NCI-H510A (cell line): Measurements from ENCODE around the gene DPH1.
A peak's percentile ranks its signal among the peaks of the same experiment; 100 is the strongest.

Source experiments
- DNase-seq: peaks from one replicate; lab custom pipeline; 2025; lab: John Stamatoyannopoulos, UW

The DPH1 gene

GRCh38 chr17:2027528-2028233 lies 2.3 kb upstream of the DPH1 start:
- no peak for DNase-seq

- no peak for DNase-seq
Measured at GRCh38 chr17:2028234-2028614, 1.7 kb upstream of the DPH1 start.

- DNase-seq: no peak
Measured at GRCh38 chr17:2028737-2029136, 1.2 kb upstream of the DPH1 start.

DNA sequence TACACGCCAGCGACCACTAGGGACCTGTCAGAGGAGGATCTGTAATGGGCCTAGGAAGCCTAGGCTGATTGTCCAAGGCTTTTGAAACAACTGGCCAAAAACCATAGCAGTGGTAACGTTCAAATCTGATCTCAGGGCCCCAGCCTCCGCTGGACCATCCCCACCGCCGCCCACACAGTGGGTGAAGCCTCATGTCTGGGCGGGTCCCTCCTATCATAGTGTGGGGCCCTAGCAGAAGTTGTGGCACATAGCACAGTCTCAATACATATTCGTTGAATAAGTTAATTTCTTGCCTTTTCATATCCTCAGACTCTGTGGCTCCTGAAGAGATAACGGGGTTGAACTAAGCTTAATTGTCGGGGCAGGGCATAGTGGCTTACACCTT lies 818 bp downstream of the DPH1 start:
- DNase-seq: no peak

DNA sequence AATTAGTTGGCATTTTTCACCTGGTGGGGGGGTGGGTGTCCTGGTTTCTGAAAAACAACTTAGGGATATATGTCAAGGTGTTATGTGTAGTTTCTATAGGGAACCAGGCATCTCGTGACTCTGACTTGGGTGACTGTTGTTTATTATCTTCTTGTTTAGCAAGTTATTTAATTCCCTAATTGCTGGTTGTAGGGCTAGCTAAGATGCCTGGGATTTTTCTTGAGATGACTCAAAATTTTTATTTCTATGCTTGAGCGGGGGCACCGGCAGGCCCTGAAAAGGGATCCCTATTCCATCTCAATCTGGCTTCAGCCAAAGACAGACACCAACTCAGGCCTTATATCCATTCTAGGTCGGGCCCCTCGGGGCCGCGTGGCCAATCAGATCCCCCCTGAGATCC lies 3.2 kb downstream of the DPH1 start:
- DNase-seq: no peak

GRCh38 chr17:2034157-2034556 lies 4.2 kb downstream of the DPH1 start:
- DNase-seq: no peak

DNA sequence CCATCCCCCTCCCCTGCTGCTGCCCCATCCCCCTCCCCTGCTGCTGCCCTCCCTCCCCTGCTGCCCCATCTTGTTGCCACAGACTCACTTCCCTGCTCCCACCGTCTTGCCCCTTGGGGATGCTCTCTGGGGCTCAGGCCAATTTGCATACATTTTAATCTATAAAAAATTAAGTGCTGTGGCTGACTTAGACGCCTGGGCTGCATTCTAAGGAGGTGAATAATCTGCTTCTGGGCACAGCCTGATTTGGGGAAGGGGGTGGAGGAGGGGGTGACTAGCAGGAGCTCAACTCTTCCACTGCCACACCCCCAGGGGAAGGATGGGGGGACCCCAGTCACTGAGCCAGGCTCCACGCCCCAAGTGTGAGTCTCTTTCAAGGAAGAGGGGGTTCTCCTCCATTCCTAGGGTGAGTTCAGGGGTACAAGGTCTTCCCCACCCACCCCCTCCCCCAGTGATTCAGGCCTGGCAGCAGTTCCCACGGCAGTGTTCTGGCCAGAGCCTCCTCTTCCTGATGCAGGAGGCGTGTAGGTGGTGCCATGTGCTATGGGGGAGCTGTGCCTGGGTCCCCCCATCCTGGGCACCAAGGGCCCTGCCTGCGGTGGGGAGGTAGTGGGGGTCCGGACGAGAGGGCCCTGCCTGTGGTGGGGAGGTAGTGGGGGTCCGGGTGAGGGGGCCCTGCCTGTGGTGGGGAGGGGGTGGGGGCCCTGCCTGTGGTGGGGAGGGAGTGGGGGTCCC lies 5.0 kb downstream of the DPH1 start:
- no peak for DNase-seq

GRCh38 chr17:2035541-2036488 lies 5.9 kb downstream of the DPH1 start:
- no peak for DNase-seq

- no peak for DNase-seq
Measured at GRCh38 chr17:2037155-2037554, 7.2 kb downstream of the DPH1 start.

DNA sequence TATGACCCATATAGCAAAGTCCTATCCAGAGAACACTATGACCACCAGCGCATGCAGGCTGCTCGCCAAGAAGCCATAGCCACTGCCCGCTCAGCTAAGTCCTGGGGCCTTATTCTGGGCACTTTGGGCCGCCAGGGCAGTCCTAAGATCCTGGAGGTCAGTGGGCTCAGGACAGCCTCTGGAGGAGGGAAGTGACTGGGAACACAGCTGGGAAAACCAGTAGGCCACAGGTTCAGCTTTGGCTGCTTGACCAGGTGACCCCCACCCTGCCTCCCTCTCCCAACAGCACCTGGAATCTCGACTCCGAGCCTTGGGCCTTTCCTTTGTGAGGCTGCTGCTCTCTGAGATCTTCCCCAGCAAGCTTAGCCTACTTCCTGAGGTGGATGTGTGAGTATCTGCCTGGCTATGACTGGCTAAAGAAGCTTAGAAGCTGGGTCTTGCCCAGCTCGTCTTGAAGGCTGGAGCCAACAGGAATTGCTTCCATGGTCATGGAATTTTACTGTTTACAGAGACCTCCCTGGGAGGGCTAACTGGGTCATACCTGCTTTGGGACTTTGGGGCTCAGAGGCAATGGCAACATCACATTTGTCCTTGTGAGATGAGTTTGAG lies 10.4 kb downstream of the DPH1 start:
- no peak for DNase-seq

GRCh38 chr17:2040942-2041560 lies 11.1 kb downstream of the DPH1 start:
- no peak for DNase-seq

DNA sequence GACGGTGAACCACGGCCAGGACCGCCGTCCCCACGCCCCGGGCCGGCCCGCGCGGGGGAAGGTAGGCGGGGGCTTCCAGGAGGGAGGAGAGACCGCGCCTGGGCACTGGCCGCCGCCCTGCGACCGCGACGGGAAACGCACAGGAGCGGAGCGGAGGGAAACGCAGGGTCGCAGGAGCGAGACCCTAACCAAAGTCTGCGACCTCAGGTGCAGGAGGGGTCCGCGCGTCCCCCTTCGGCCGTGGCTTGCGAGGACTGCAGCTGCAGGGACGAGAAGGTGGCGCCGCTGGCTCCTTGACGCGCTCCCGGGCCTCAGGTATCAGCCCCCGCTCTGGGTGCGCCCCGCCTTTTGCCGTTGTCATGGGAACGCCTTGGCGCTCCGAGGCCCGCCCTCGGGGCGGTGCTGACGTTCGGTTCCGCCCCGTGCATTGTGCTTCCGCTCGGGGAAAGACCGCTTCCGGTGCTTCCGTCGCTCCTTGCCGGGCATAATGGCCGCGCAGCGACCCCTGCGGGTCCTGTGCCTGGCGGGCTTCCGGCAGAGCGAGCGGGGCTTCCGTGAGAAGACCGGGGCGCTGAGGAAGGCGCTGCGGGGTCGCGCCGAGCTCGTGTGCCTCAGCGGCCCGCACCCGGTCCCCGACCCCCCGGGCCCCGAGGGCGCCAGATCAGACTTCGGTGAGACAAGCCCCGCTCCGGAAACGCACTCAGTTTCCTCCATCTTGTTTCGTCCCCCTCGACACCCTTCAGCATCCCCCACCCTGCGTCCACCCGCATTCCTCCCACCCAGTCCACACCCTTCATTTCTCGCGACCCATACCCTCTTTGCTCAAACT lies 11.8 kb downstream of the DPH1 start, which contains the start of gene OVCA2:
Gene OVCA2, plus strand, starts transcription at position 462 of the 829 bp plus-strand sequence. Its CDS starts 26 bp downstream, at position 488.
- peak; percentile 71 for DNase-seq

DNA sequence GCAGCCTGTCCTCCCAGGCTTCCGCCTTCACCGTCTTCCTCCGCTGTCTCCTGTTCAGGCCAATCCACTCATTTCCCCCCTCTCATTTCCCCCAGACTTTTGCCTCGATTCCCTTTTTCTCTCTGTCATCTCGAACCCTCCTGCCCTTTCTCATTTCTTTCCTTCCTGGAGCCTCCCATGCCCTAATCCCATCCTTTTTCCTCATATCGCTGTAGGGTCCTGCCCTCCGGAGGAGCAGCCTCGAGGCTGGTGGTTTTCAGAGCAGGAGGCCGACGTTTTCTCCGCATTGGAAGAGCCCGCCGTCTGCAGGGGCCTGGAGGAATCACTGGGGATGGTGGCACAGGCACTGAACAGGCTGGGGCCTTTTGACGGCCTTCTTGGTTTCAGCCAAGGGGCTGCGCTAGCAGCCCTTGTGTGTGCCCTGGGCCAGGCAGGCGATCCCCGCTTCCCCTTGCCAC lies 12.5 kb downstream of the DPH1 start:
- DNase-seq: no peak

GRCh38 chr17:2042933-2043332 lies 13.0 kb downstream of the DPH1 start:
- no peak for DNase-seq

- no peak for DNase-seq
Measured at GRCh38 chr17:2043785-2044184, 13.8 kb downstream of the DPH1 start.

- no peak for DNase-seq
Measured at GRCh38 chr17:2044263-2044894, 14.4 kb downstream of the DPH1 start.

DNA sequence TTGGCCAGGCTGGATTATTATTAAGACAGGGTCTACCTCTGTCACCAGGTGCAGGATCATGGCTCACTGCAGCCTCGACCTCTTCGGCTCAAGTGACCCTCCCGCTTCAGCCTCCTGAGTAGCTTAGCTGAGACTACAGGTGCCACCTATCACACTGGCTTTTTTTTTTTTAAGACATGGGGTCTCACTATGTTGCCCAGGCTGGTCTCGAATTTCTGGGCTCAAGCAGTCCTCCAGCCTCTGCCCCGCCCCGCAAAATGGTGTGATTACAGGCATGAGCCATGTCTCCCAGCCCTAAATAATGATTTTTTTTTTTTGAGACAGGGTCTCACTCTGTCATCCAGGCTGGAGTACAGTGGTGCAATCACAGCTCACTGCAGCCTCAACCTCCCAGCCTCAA lies 17.6 kb downstream of the DPH1 start:
- no peak for DNase-seq

DNA sequence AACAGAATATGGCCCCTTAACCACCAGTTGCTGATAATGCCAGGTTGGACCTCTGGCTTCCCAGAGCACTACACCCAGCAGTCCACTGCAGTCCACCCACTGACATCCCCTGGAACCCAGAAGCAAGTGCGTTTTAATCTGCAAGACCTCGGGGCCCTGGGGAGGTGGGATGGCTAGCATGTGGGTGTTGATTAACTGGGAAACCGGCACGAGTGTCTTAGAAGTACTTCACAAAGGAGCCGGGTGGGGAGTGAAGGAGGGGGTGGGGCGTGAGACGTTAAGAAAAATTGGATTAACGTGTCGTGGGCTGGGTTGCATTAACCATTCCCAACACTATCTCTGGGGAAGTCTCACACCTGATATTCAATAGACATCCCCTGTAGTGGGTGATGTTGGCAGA lies 18.9 kb downstream of the DPH1 start:
- DNase-seq: no peak

GRCh38 chr17:2049333-2050299 lies 19.7 kb downstream of the DPH1 start:
- no peak for DNase-seq
